CD4-positive, alpha-beta T cell treated with Interleukin-6 at 100 ng/mL for 8 hours (primary cell): ENCODE measurements around the gene YTHDF1.
"Not testable (repeated sequence)": the region's sequence is repeated elsewhere in the genome, so short reads cannot be mapped to it uniquely, and the experiment has no call there.

Experiments used
- DNase-seq: peaks from one replicate; pipeline ENCODE4 v3.0.0-alpha.2; 2020; ENCODE audit warnings: mixed read lengths, low spot score

Gene YTHDF1

GRCh38 chr20:63169681-63170080, 46.2 kb downstream of the YTHDF1 start:
- no peak for DNase-seq

GRCh38 chr20:63168861-63169260, 47.1 kb downstream of the YTHDF1 start:
- no peak for DNase-seq

GRCh38 chr20:63167918-63168520, 47.9 kb downstream of the YTHDF1 start:
- DNase-seq: no peak

GRCh38 chr20:63167026-63167917, 48.7 kb downstream of the YTHDF1 start:
- DNase-seq: peak; percentile 9

- DNase-seq: no peak
Observed at GRCh38 chr20:63166193-63167020, 49.5 kb downstream of the YTHDF1 start.

- no peak for DNase-seq
Observed at GRCh38 chr20:63165356-63166192, 50.4 kb downstream of the YTHDF1 start.

- no peak for DNase-seq
Observed at GRCh38 chr20:63164484-63165355, 51.2 kb downstream of the YTHDF1 start.

GRCh38 chr20:63163596-63164483, 52.1 kb downstream of the YTHDF1 start:
- DNase-seq: no peak

GRCh38 chr20:63163171-63163570, 52.8 kb downstream of the YTHDF1 start:
- no peak for DNase-seq

- DNase-seq: no peak
Observed at GRCh38 chr20:63162206-63162795, 53.6 kb downstream of the YTHDF1 start.

GRCh38 chr20:63161176-63161651, 54.7 kb downstream of the YTHDF1 start:
- DNase-seq: no peak

- no peak for DNase-seq
Observed at GRCh38 chr20:63160641-63161175, 55.2 kb downstream of the YTHDF1 start.

GRCh38 chr20:63159826-63160640, 55.9 kb downstream of the YTHDF1 start:
- DNase-seq: no peak

GRCh38 chr20:63159251-63159650, 56.7 kb downstream of the YTHDF1 start:
- DNase-seq: not testable (repeated sequence)

GRCh38 chr20:63158845-63159244, 57.1 kb downstream of the YTHDF1 start:
- no peak for DNase-seq

- DNase-seq: no peak
Observed at GRCh38 chr20:63158352-63158751, 57.6 kb downstream of the YTHDF1 start.

GRCh38 chr20:63157431-63157830, 58.5 kb downstream of the YTHDF1 start:
- DNase-seq: not testable (repeated sequence)

- DNase-seq: no peak
Observed at GRCh38 chr20:63156221-63156671, 59.7 kb downstream of the YTHDF1 start.
